H9 (cell line): Measurements from ENCODE around the gene TARBP1. TPM values are rescaled to one million over a fixed set of nuclear protein-coding genes. Genes with fewer than 3 reads are reported as not detected.

Source experiments
- DNase-seq: peaks from one replicate; pipeline ENCODE4 v3.0.0-alpha.2; 2017
- H2AFZ ChIP-seq: one replicate; pipeline ENCODE4 v1.6.1; 2013; ENCODE audit warnings: mild to moderate bottlenecking, low read length, control low read depth, moderate library complexity
- H2AK5ac ChIP-seq: 2 replicates; pipeline ENCODE4 v1.6.1; 2013; ENCODE audit warnings: low read length, control low read depth, mixed read lengths; ENCODE audit not compliant: insufficient read length
- H2BK120ac ChIP-seq: one replicate; pipeline ENCODE4 v1.6.1; 2013; ENCODE audit warnings: low read depth, mild to moderate bottlenecking, low read length, control low read depth, inconsistent platforms; ENCODE audit not compliant: poor library complexity, severe bottlenecking
- H2BK12ac ChIP-seq: 2 replicates; pipeline ENCODE4 v1.6.1; 2013; ENCODE audit warnings: low read length, control low read depth, mixed read lengths, low read depth; ENCODE audit not compliant: insufficient read length
- H2BK15ac ChIP-seq: 2 replicates; pipeline ENCODE4 v1.6.1; 2013; ENCODE audit warnings: low read depth, low read length, control low read depth
- H2BK20ac ChIP-seq: one replicate; pipeline ENCODE4 v1.6.1; 2013; ENCODE audit warnings: low read depth, mild to moderate bottlenecking, low read length, control low read depth, inconsistent platforms; ENCODE audit not compliant: poor library complexity, severe bottlenecking
- H2BK5ac ChIP-seq: 2 replicates; pipeline ENCODE4 v1.6.1; 2013; ENCODE audit warnings: low read length, control low read depth, mixed read lengths; ENCODE audit not compliant: insufficient read length
- H3K14ac ChIP-seq: 2 replicates; pipeline ENCODE4 v1.6.1; 2013; ENCODE audit warnings: low read length, control low read depth; ENCODE audit not compliant: insufficient read depth
- H3K18ac ChIP-seq: 2 replicates; pipeline ENCODE4 v1.6.1; 2013; ENCODE audit warnings: low read depth, mild to moderate bottlenecking, mixed read lengths, low read length, control low read depth; ENCODE audit not compliant: insufficient read length
- H3K23ac ChIP-seq: 2 replicates; pipeline ENCODE4 v1.6.1; 2013; ENCODE audit warnings: low read length, control low read depth, mixed read lengths, low read depth; ENCODE audit not compliant: insufficient read length
- H3K23me2 ChIP-seq: 2 replicates; pipeline ENCODE4 v1.6.1; 2013; ENCODE audit warnings: low read depth, mild to moderate bottlenecking, mixed read lengths, low read length, control low read depth; ENCODE audit not compliant: insufficient read length, poor library complexity, severe bottlenecking
- H3K27ac ChIP-seq: 2 replicates; pipeline ENCODE4 v1.5.1; 2013; ENCODE audit warnings: low read length, control low read depth, mixed read lengths, low read depth; ENCODE audit not compliant: insufficient read length
- H3K27me3 ChIP-seq: 2 replicates; pipeline ENCODE4 v1.6.1; 2013; ENCODE audit warnings: low read length, control low read depth, inconsistent platforms; ENCODE audit not compliant: insufficient read depth
- H3K4ac ChIP-seq: 2 replicates; pipeline ENCODE4 v1.6.1; 2013; ENCODE audit warnings: low read depth, mild to moderate bottlenecking, control low read depth, inconsistent platforms, low read length, moderate library complexity
- H3K4me1 ChIP-seq: 2 replicates; pipeline ENCODE4 v1.6.1; 2013; ENCODE audit warnings: low read length, control low read depth, inconsistent platforms; ENCODE audit not compliant: insufficient read depth
- H3K4me2 ChIP-seq: 2 replicates; pipeline ENCODE4 v1.6.1; 2013; ENCODE audit warnings: low read length, control low read depth, mixed read lengths; ENCODE audit not compliant: insufficient read length, insufficient read depth
- H3K56ac ChIP-seq: 2 replicates; pipeline ENCODE4 v1.6.1; 2013; ENCODE audit warnings: low read depth, mild to moderate bottlenecking, mixed read lengths, low read length, control low read depth; ENCODE audit not compliant: insufficient read length
- H3K79me1 ChIP-seq: 2 replicates; pipeline ENCODE4 v1.6.1; 2013; ENCODE audit warnings: low read depth, mild to moderate bottlenecking, moderate library complexity, low read length, control low read depth, inconsistent platforms; ENCODE audit not compliant: insufficient read depth, poor library complexity, severe bottlenecking
- H3K79me2 ChIP-seq: 2 replicates; pipeline ENCODE4 v1.6.1; 2013; ENCODE audit warnings: low read length, control low read depth, inconsistent platforms; ENCODE audit not compliant: insufficient read depth
- H3K9ac ChIP-seq: 2 replicates; pipeline ENCODE4 v1.6.1; 2013; ENCODE audit warnings: low read length, control low read depth, mixed read lengths; ENCODE audit not compliant: insufficient read length; ENCODE audit errors: extremely low read depth
- H3K9me3 ChIP-seq: one replicate; pipeline ENCODE4 v1.6.1; 2013; ENCODE audit warnings: low read depth, low read length, inconsistent platforms; ENCODE audit not compliant: control insufficient read depth
- H3T11ph ChIP-seq: one replicate; pipeline ENCODE4 v1.6.1; 2013; ENCODE audit warnings: mild to moderate bottlenecking, low read length, control low read depth, inconsistent platforms
- H4K20me1 ChIP-seq: one replicate; pipeline ENCODE4 v1.6.1; 2013; ENCODE audit not compliant: control insufficient read depth, insufficient read length, insufficient read depth
- H4K5ac ChIP-seq: 2 replicates; pipeline ENCODE4 v1.6.1; 2013; ENCODE audit warnings: low read depth, mild to moderate bottlenecking, mixed read lengths, low read length, control low read depth; ENCODE audit not compliant: insufficient read length
- H4K8ac ChIP-seq: replicated peaks from 2 replicates; pipeline ENCODE4 v1.6.1; 2013; ENCODE audit warnings: low read length, control low read depth, mixed read lengths, low read depth; ENCODE audit not compliant: insufficient read length
- H4K91ac ChIP-seq: 2 replicates; pipeline ENCODE4 v1.6.1; 2013; ENCODE audit warnings: low read depth, mild to moderate bottlenecking, moderate library complexity, mixed read lengths, low read length, control low read depth; ENCODE audit not compliant: insufficient read length
- H3K27ac Mint-ChIP-seq, 3 experiments: 2 replicates in 2 of 3; 3 replicates in 1 of 3; pipeline ENCODE4 v1.8.0; 2020 to 2021; ENCODE audit warnings: mixed read lengths in 3 of 3, mild to moderate bottlenecking in 1 of 3, moderate library complexity in 1 of 3
- H3K27me3 Mint-ChIP-seq: 2 replicates; pipeline ENCODE4 v1.8.0; 2021; ENCODE audit warnings: low read depth, mild to moderate bottlenecking, moderate library complexity, mixed read lengths
- H3K36me3 Mint-ChIP-seq, 3 experiments: 2 replicates in 2 of 3; 3 replicates in 1 of 3; pipeline ENCODE4 v1.8.0; 2020 to 2021; ENCODE audit warnings: low read depth in 3 of 3, mixed read lengths in 3 of 3; ENCODE audit not compliant: insufficient read depth in 1 of 3
- H3K4me1 Mint-ChIP-seq, 2 experiments: 2 replicates each; pipeline ENCODE4 v1.8.0; 2020; ENCODE audit warnings: mixed read lengths in 2 of 2
- H3K4me3 Mint-ChIP-seq, 2 experiments: 2 replicates in 1 of 2; 3 replicates in 1 of 2; pipeline ENCODE4 v1.8.0; 2020 to 2021; ENCODE audit warnings: mild to moderate bottlenecking in 2 of 2, mixed read lengths in 2 of 2, moderate library complexity in 1 of 2
- H3K9me3 Mint-ChIP-seq, 2 experiments: 2 replicates in 1 of 2; 3 replicates in 1 of 2; pipeline ENCODE4 v1.8.0; 2020; ENCODE audit warnings: mild to moderate bottlenecking in 2 of 2, mixed read lengths in 2 of 2, moderate library complexity in 1 of 2
- WGBS: extraction: QIAGEN DNeasy Blood & Tissue Kit; methylation state at CpG from one replicate; pipeline ENCODE4 v1.1.7; 2013; ENCODE audit warnings: missing lambda C conversion rate, low lambda C conversion rate, mixed read lengths; ENCODE audit not compliant: insufficient read length; ENCODE audit errors: extremely low coverage; 5-methylcytosine and 5-hydroxymethylcytosine counted together
- total RNA-seq: library from RNA; stranded (reverse); gene quantifications from 2 replicates; pipeline ENCODE4 v1.2.1, GENCODE V29; 2021
- TF ChIP-seq, protein P1 (sequence below): fragments of 200-600 bp; sonication (generic); conservative IDR thresholded peaks from 3 replicates; pipeline ENCODE4 v1.8.0; 2021; ENCODE audit warnings: antibody characterized with exemption, mild to moderate bottlenecking

Gene TARBP1
- total RNA-seq, 1 experiment from 2014 or later, result 20.2 TPM

- Histone ChIP-seq H4K5ac (peak overlapping the region; percentile 21), H2BK12ac (no peak overlapping the region), H2AK5ac (no peak overlapping the region), H3K27me3 (no peaks in the 10 kb centered on the region), H3K9me3 (no peaks in the 10 kb centered on the region), H2BK120ac (no peak overlapping the region), H3K4ac (no peak overlapping the region), H3K4me1 (peaks cover 10% of the 10 kb centered on the region; the same call in 1 of the 2 replicates), H3K23me2 (peaks cover 5% of the 10 kb centered on the region), H2BK20ac (no peak overlapping the region), H3K23ac (no peak overlapping the region), H3K79me1 (peaks cover 3% of the 10 kb centered on the region), H3K27ac (no peak overlapping the region), H3T11ph (no peak overlapping the region), H4K91ac (no peak overlapping the region), H4K20me1 (peaks cover 2% of the 10 kb centered on the region), H3K14ac (peak overlapping the region; percentile 12; the same call in 1 of the 2 replicates), H3K56ac (no peak overlapping the region), H3K9ac (peak overlapping the region; percentile 11), H2AFZ (no peak overlapping the region), H2BK5ac (no peak overlapping the region), H3K4me2 (no peak overlapping the region), H3K79me2 (no peaks in the 10 kb centered on the region), H4K8ac (no peak overlapping the region), H2BK15ac (peak overlapping the region; percentile 86; the same call in 1 of the 2 replicates), H3K18ac (no peak overlapping the region)
- TF ChIP-seq, protein P1, sequence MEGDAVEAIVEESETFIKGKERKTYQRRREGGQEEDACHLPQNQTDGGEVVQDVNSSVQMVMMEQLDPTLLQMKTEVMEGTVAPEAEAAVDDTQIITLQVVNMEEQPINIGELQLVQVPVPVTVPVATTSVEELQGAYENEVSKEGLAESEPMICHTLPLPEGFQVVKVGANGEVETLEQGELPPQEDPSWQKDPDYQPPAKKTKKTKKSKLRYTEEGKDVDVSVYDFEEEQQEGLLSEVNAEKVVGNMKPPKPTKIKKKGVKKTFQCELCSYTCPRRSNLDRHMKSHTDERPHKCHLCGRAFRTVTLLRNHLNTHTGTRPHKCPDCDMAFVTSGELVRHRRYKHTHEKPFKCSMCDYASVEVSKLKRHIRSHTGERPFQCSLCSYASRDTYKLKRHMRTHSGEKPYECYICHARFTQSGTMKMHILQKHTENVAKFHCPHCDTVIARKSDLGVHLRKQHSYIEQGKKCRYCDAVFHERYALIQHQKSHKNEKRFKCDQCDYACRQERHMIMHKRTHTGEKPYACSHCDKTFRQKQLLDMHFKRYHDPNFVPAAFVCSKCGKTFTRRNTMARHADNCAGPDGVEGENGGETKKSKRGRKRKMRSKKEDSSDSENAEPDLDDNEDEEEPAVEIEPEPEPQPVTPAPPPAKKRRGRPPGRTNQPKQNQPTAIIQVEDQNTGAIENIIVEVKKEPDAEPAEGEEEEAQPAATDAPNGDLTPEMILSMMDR, result no peak
- H3K4me1 Mint-ChIP-seq, result peaks cover 28 to 37% of the 10 kb centered on the region in 2 experiments
- H3K9me3 Mint-ChIP-seq, result no peaks in the 10 kb centered on the region
- peaks cover 8% of the 10 kb centered on the region for H3K27me3 Mint-ChIP-seq
- H3K36me3 Mint-ChIP-seq, result peaks cover 0 to 4% (median 2%) of the 10 kb centered on the region in 3 experiments; a peak in 5 of 7 replicates
- H3K4me3 Mint-ChIP-seq, result peak overlapping the region in 1 of 2 experiments; percentile 57; a peak in 2 of 5 replicates
- peak overlapping the region in 2 of 3 experiments; percentile 21 to 72; a peak in 1 of 7 replicates for H3K27ac Mint-ChIP-seq
- WGBS, result no CpG with 5 or more reads among the region's 12 CpGs
- peak; percentile 33 for DNase-seq
Measured at GRCh38 chr1:234475167-234475793, 3.7 kb downstream of the TARBP1 start.
